GM06990 (cell line): Measurements from ENCODE around the gene SEMA3C.

Experiments
- DNase-seq: peaks from one replicate; pipeline ENCODE4 v3.0.0-alpha.2; 2011; ENCODE audit not compliant: insufficient read length; ENCODE audit errors: extremely low read depth
- H3K27me3 ChIP-seq: replicated peaks from 2 replicates; pipeline ENCODE4 v1.6.0; 2011; ENCODE audit warnings: low read length; ENCODE audit not compliant: control insufficient read depth, insufficient read depth
- H3K36me3 ChIP-seq: 2 replicates; pipeline ENCODE4 v1.5.1; 2011; ENCODE audit warnings: low read length; ENCODE audit not compliant: control insufficient read depth, insufficient read depth
- H3K4me3 ChIP-seq: replicated peaks from 2 replicates; pipeline ENCODE4 v1.5.1; 2011; ENCODE audit warnings: low read depth, mild to moderate bottlenecking, control low read depth, low read length
- CTCF ChIP-seq: IDR thresholded peaks from 2 replicates; pipeline ENCODE4 v1.5.1; 2011; ENCODE audit warnings: low read length, control low read depth, mild to moderate bottlenecking, inconsistent platforms; ENCODE audit not compliant: insufficient read depth, poor library complexity, severe bottlenecking

SEMA3C gene

GRCh38 chr7:80785276-80785675, 133.6 kb downstream of the SEMA3C start:
- H3K27me3 ChIP-seq = no peaks in the 10 kb centered on the region
- DNase-seq = no peak
- no peak for TF ChIP-seq CTCF
- no peaks in the 10 kb centered on the region for H3K36me3 ChIP-seq
- H3K4me3 ChIP-seq = no peak overlapping the region

DNA sequence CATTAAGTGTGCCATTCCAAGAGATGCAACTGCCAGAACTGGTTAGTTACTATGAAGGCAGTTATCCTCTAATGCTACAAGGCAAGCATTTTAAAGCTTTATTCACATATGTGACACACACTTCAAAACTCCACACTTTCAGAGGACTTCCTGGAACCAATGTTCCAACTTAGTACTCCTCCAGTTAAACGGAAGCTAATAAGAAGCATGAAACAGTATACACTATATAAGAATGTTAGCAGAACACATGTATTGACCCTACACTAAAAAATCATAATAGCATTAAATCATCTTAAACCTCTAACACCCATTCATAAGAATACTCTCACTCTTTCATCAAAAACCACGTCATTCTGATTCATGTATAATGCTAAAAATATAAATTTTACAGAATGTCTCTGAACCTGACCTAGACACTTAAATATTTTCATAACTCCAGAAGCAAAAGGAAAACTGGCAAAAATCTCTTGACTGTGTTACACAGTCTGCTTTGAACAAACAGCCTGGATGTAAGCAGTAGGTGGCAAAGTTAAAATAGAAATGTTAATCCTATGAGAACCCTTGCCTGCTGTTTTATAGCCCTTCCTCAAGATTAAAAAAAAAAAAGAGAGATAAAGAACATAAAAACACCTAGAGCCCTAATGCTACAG, 135.0 kb downstream of the SEMA3C start:
- TF ChIP-seq CTCF = no peak
- DNase-seq = no peak
- no peak overlapping the region for H3K4me3 ChIP-seq
- no peaks in the 10 kb centered on the region for H3K27me3 ChIP-seq
- no peaks in the 10 kb centered on the region for H3K36me3 ChIP-seq

- H3K27me3 ChIP-seq = no peaks in the 10 kb centered on the region
- H3K4me3 ChIP-seq = no peak overlapping the region
- H3K36me3 ChIP-seq = no peaks in the 10 kb centered on the region
- TF ChIP-seq CTCF = no peak
- DNase-seq = no peak
Measured at GRCh38 chr7:80783186-80783677, 135.6 kb downstream of the SEMA3C start.

- Histone ChIP-seq H3K27me3 (no peaks in the 10 kb centered on the region), H3K36me3 (no peaks in the 10 kb centered on the region), H3K4me3 (no peak overlapping the region)
- no peak for DNase-seq
- TF ChIP-seq CTCF = no peak
Measured at GRCh38 chr7:80781561-80781979, 137.3 kb downstream of the SEMA3C start.

DNA sequence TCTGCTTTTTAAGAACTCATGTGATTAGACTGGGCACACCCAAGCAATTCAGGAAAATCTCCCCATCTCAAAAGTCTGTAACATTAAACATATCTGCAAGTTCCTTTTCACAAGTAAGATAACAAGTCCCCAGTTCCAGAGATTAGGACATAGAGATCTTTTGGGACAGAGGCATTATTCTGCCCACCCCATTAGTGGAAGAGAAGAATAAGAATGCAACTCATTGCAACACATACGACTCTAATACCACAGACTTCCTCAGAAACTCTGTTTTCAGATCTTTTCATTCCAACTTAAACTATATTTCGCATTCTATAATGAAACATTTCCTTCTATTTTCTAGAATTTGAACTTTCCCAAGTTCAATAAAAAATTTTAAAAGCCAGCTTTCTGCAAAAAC, 137.7 kb downstream of the SEMA3C start:
- DNase-seq = no peak
- H3K4me3 ChIP-seq = no peak overlapping the region
- no peaks in the 10 kb centered on the region for H3K27me3 ChIP-seq
- no peaks in the 10 kb centered on the region for H3K36me3 ChIP-seq
- TF ChIP-seq CTCF = no peak

- Histone ChIP-seq H3K36me3 (no peaks in the 10 kb centered on the region), H3K4me3 (no peak overlapping the region), H3K27me3 (no peaks in the 10 kb centered on the region)
- TF ChIP-seq CTCF = no peak
- no peak for DNase-seq
Measured at GRCh38 chr7:80779456-80779855, 139.4 kb downstream of the SEMA3C start.
